Measurements from ENCODE around the gene CD2AP. TPM values are rescaled to one million over a fixed set of nuclear protein-coding genes. Genes with fewer than 3 reads are reported as not detected.
"Not testable (repeated sequence)": the region's sequence is repeated elsewhere in the genome, so short reads cannot be mapped to it uniquely, and the experiment has no call there.

The CD2AP gene
- total and polyA plus RNA-seq, 7 experiments from 2014 or later: 7.6 to 37.0 (median 25.8) TPM

DNA sequence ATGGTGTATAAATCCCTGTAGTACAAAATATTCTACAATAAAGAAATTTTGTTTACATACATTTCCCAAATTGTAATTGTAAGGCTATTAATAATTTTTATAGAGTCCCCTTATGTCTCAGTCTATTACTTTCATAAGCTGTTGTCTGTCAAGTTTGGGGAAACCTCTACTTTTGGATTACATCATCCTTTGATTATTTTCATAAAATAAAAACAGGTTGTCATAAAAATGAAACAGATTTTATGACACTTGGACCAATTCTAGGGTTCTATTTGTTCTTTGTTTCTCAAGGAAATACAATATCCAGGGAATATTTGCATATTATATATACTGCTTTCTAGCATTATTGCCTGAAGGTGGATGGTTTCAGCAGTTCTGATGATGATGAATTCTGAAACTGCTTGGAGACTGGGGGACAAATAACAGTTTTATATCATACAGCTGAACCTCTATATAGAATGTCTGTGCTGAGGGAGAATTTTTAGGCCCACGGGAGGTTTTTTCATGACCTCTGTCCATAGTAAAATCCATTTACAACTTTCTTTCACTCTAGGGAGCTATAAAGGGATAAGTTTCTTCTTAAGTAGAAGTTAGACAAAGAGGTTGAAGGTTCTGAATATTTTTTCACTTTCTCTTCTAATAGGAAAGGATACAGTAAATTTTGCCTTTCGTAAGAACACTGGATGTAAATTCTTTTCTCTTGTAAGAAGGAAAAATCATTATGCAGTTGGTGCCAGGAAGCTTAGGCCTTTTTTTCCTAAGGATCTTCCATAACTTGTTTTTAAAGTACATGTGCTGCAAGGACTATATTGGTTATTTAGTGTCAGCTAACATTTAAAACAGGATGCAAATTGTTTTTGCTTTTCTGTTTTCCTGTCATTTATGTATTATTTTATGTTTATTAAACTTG, 58.0 kb downstream of the CD2AP start:
- ChIA-PET CTCF (interaction anchor here (0.7 kb wide), 1 partner anchor 55 kb away, joined by 4 read pairs; no protein-coding TSS in a partner anchor), POLR2A (no interaction called here)
- DNase-seq (no peak), ATAC-seq (no peak)
- Histone ChIP-seq H3K9me3 (ENCODE audit: control insufficient read depth in 2 of 3, low read length in 3 of 3) (no peaks in the 10 kb centered on the region), H3K27ac (ENCODE audit: low read depth, low read length) (no peak overlapping the region), H3K4me3 (ENCODE audit: low read length) (no peak overlapping the region), H3K36me3 (ENCODE audit: control insufficient read depth in 2 of 3, insufficient read depth in 3 of 3, low read length in 3 of 3) (peaks cover 0 to 11% (median 0%) of the 10 kb centered on the region in 3 experiments), H3K4me1 (ENCODE audit: control insufficient read depth in 2 of 2, insufficient read depth in 2 of 2, low read length in 2 of 2) (no peaks in the 10 kb centered on the region), H3K27me3 (ENCODE audit: control insufficient read depth in 2 of 2, insufficient read depth in 2 of 2, low read length in 2 of 2) (no peaks in the 10 kb centered on the region)
- Mint-ChIP-seq H3K4me3 (no peak overlapping the region), H3K27ac (no peak overlapping the region), H3K36me3 (peaks cover 4 to 48% (median 37%) of the 10 kb centered on the region in 5 donors), H3K27me3 (no peaks in the 10 kb centered on the region), H3K9me3 (no peaks in the 10 kb centered on the region), H3K4me1 (peaks cover 3 to 16% (median 13%) of the 10 kb centered on the region in 7 donors)
- intact Hi-C loops (cut with micrococcal nuclease): loop anchor here in 1 of 2 donors (1.0 to 5.0 kb wide), 2 partner anchors 58 to 121 kb away; partner anchors contain the start of gene CD2AP

DNA sequence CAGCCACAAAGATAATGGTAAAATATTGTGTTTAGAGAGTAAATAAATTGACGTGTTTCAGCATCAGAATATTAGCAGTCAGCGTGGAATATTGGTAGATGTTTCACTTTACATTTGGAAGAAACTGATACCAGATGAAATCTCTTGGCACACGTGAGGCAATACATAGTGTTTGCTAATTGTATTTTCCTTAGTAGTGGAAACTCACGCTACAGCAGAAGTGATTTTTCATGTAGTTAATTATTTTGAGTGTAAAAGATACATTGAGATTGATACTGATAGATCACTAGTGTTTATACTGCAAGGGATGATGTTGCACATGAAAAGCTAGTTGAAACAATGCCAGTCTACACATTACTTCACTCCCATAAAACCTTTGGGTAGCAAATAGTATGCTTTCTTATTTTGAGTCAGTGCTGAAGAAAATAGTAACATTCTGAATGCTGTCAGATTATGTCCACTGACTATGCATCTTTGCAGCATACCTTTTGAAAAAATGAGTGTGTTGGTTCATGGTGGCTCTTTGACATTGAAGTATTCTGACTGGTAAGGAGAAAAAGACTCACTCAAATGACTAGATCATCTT, 59.3 kb downstream of the CD2AP start:
- ATAC-seq (no peak), DNase-seq (no peak)
- Mint-ChIP-seq H3K4me1 (peaks cover 3 to 17% (median 13%) of the 10 kb centered on the region in 7 donors), H3K36me3 (peaks cover 4 to 52% (median 36%) of the 10 kb centered on the region in 5 donors), H3K4me3 (no peak overlapping the region), H3K9me3 (no peaks in the 10 kb centered on the region), H3K27me3 (no peaks in the 10 kb centered on the region), H3K27ac (no peak overlapping the region)
- intact Hi-C loops (cut with micrococcal nuclease): loop anchor here in 1 of 2 donors (5.0 kb wide), 1 partner anchor 60 kb away; the partner anchor contains the start of gene CD2AP
- ChIA-PET POLR2A (no interaction called here), CTCF (no interaction called here)
- Histone ChIP-seq H3K9me3 (ENCODE audit: control insufficient read depth in 2 of 3, low read length in 3 of 3) (no peaks in the 10 kb centered on the region), H3K27me3 (ENCODE audit: control insufficient read depth in 2 of 2, insufficient read depth in 2 of 2, low read length in 2 of 2) (no peaks in the 10 kb centered on the region), H3K36me3 (ENCODE audit: control insufficient read depth in 2 of 3, insufficient read depth in 3 of 3, low read length in 3 of 3) (peaks cover 0 to 11% (median 0%) of the 10 kb centered on the region in 3 experiments), H3K4me1 (ENCODE audit: control insufficient read depth in 2 of 2, insufficient read depth in 2 of 2, low read length in 2 of 2) (no peaks in the 10 kb centered on the region), H3K27ac (ENCODE audit: low read depth, low read length) (no peak overlapping the region), H3K4me3 (ENCODE audit: low read length) (no peak overlapping the region)

DNA sequence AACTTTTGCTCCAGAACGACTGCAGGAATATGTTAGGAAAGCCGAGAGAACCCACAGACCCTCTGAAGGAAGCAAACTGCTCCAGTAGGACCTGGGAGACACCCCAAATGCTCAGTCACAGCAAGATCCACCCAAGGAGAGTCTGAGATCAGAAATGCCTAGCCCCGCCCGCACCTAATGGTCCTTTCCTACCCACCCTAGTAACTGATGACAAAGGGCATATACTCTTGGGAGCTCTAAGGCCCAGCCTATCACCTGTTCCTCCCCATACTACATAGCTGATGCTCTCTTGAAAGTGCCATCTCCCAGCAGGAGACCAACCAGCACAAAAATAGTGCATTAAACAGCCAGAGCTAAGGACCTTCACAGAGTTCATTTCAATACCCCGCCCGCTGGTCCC, 67.6 kb downstream of the CD2AP start:
- Mint-ChIP-seq H3K36me3 (peaks cover 6 to 69% (median 66%) of the 10 kb centered on the region in 5 donors), H3K4me1 (peaks cover 3 to 43% (median 27%) of the 10 kb centered on the region in 7 donors)

DNA sequence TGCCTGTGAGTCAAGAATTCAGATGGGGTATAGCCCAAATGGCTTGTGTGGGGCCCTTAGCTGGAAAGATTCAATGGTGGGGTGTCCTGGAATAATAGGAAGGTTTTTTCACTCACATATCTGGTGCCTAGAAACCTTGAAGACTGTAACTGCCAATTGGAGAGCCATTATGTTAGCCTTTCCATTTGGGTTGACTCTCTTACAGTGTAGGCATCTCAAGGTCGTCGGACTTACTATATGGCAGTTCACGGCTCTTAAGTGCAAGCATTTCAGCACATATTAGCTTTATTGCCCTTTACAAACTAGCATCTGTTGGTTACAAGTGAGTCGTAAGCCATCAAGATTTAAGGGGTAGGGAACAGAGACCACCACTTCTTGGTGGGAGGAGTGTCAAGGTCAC, 74.1 kb downstream of the CD2AP start:
- Histone ChIP-seq H3K4me3 (ENCODE audit: low read length) (no peak overlapping the region), H3K36me3 (ENCODE audit: control insufficient read depth in 2 of 3, insufficient read depth in 3 of 3, low read length in 3 of 3) (peaks cover 0 to 5% (median 0%) of the 10 kb centered on the region in 3 experiments), H3K9me3 (ENCODE audit: control insufficient read depth in 2 of 3, low read length in 3 of 3) (no peaks in the 10 kb centered on the region), H3K4me1 (ENCODE audit: control insufficient read depth in 2 of 2, insufficient read depth in 2 of 2, low read length in 2 of 2) (no peaks in the 10 kb centered on the region), H3K27ac (ENCODE audit: low read depth, low read length) (no peak overlapping the region), H3K27me3 (ENCODE audit: control insufficient read depth in 2 of 2, insufficient read depth in 2 of 2, low read length in 2 of 2) (no peaks in the 10 kb centered on the region)
- Mint-ChIP-seq H3K36me3 (peaks cover 7 to 62% (median 54%) of the 10 kb centered on the region in 5 donors), H3K4me1 (peaks cover 3 to 24% (median 16%) of the 10 kb centered on the region in 7 donors), H3K27ac (peak overlapping the region in 3 of 9 donors; percentile 15 to 65 (median 44)), H3K4me3 (no peak overlapping the region), H3K27me3 (no peaks in the 10 kb centered on the region), H3K9me3 (peaks cover 0 to 24% (median 3%) of the 10 kb centered on the region in 11 donors)
- intact Hi-C loops (cut with micrococcal nuclease): no loop called here
- ATAC-seq (no peak), DNase-seq (no peak)
- CTCF ChIA-PET: no interaction called here
- POLR2A ChIA-PET: no interaction called here

More for the DNA sequence above, 67.6 kb downstream of the CD2AP start:
- no peaks in the 10 kb centered on the region for H3K9me3 ChIP-seq (ENCODE audit: control insufficient read depth in 2 of 3, low read length in 3 of 3)
- ChIA-PET CTCF (no interaction called here), POLR2A (no interaction called here)
- peaks cover 5 to 15% (median 8%) of the 10 kb centered on the region in 3 experiments for H3K36me3 ChIP-seq (ENCODE audit: control insufficient read depth in 2 of 3, insufficient read depth in 3 of 3, low read length in 3 of 3)
- H3K27ac Mint-ChIP-seq: no peak overlapping the region
- H3K27me3 Mint-ChIP-seq: no peaks in the 10 kb centered on the region
- no peaks in the 10 kb centered on the region for H3K27me3 ChIP-seq (ENCODE audit: control insufficient read depth in 2 of 2, insufficient read depth in 2 of 2, low read length in 2 of 2)
- ATAC-seq (no peak), DNase-seq (no peak)
- H3K4me3 ChIP-seq (ENCODE audit: low read length): no peak overlapping the region
- no peaks in the 10 kb centered on the region for H3K4me1 ChIP-seq (ENCODE audit: control insufficient read depth in 2 of 2, insufficient read depth in 2 of 2, low read length in 2 of 2)
- H3K4me3 Mint-ChIP-seq: no peak overlapping the region
- H3K9me3 Mint-ChIP-seq: peaks cover 1 to 21% (median 9%) of the 10 kb centered on the region in 11 donors
- intact Hi-C loops (cut with micrococcal nuclease): no loop called here
- H3K27ac ChIP-seq (ENCODE audit: low read depth, low read length): no peak overlapping the region

DNA sequence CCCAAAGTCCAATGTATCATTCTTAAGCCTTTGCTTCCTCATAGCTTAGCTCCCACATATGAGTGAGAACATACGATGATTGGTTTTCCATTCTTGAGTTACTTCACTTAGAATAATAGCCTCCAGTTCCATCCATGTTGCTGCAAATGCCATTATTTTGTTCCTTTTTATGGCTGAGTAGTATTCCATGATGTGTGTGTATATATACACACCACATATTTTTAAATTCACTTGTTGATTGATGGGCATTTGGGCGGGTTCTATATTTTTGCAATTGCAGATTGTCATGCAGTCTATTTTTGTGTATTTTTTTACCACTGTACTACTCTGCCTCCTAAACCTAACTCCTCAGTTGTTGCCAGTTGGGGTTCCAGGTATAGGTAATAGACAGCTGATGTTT, 74.7 kb downstream of the CD2AP start:
- DNase-seq: no peak
- ChIA-PET CTCF (no interaction called here), POLR2A (no interaction called here)
- no peak overlapping the region for H3K4me3 ChIP-seq (ENCODE audit: low read length)
- H3K4me1 Mint-ChIP-seq: peaks cover 3 to 18% (median 10%) of the 10 kb centered on the region in 7 donors
- H3K27ac Mint-ChIP-seq: peak overlapping the region in 2 of 9 donors; percentile 16 to 34
- H3K27me3 Mint-ChIP-seq: no peaks in the 10 kb centered on the region
- no peak overlapping the region for H3K4me3 Mint-ChIP-seq
- ATAC-seq: no peak
- peaks cover 0 to 5% (median 0%) of the 10 kb centered on the region in 3 experiments for H3K36me3 ChIP-seq (ENCODE audit: control insufficient read depth in 2 of 3, insufficient read depth in 3 of 3, low read length in 3 of 3)
- H3K27ac ChIP-seq (ENCODE audit: low read depth, low read length): no peak overlapping the region
- H3K9me3 Mint-ChIP-seq: peaks cover 0 to 24% (median 6%) of the 10 kb centered on the region in 11 donors
- H3K36me3 Mint-ChIP-seq: peaks cover 10 to 62% (median 56%) of the 10 kb centered on the region in 5 donors
- no peaks in the 10 kb centered on the region for H3K9me3 ChIP-seq (ENCODE audit: control insufficient read depth in 2 of 3, low read length in 3 of 3)
- no peaks in the 10 kb centered on the region for H3K4me1 ChIP-seq (ENCODE audit: control insufficient read depth in 2 of 2, insufficient read depth in 2 of 2, low read length in 2 of 2)
- intact Hi-C loops (cut with micrococcal nuclease): no loop called here
- H3K27me3 ChIP-seq (ENCODE audit: control insufficient read depth in 2 of 2, insufficient read depth in 2 of 2, low read length in 2 of 2): no peaks in the 10 kb centered on the region

DNA sequence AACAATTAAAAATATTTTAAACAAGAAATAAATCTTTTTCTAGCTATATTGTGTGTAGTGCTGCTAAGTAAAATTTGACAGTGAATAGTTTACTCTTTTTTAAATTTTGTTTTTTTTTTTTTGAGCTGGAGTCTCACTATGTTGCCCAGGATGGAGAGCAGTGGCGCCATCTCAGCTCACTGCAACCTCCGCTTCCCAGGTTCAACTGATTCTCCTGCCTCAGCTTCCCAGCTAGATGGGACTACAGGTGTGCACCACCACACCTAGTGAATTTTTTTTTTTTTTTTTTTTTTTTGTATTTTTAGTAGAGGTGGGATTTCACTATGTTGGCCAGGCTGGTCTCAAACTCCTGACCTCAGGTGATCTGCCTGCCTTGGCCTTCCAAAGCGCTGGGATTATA, 75.7 kb downstream of the CD2AP start:
- H3K36me3 ChIP-seq (ENCODE audit: control insufficient read depth in 2 of 3, insufficient read depth in 3 of 3, low read length in 3 of 3); DNase-seq; H3K27me3 Mint-ChIP-seq; H3K4me1 ChIP-seq (ENCODE audit: control insufficient read depth in 2 of 2, insufficient read depth in 2 of 2, low read length in 2 of 2); H3K27ac ChIP-seq (ENCODE audit: low read depth, low read length); CTCF ChIA-PET; intact Hi-C loops (cut with micrococcal nuclease); POLR2A ChIA-PET; H3K4me3 Mint-ChIP-seq; ATAC-seq; H3K4me3 ChIP-seq (ENCODE audit: low read length); H3K27me3 ChIP-seq (ENCODE audit: control insufficient read depth in 2 of 2, insufficient read depth in 2 of 2, low read length in 2 of 2); H3K9me3 ChIP-seq (ENCODE audit: control insufficient read depth in 2 of 3, low read length in 3 of 3): not testable (repeated sequence)
- Mint-ChIP-seq H3K9me3 (peaks cover 0 to 18% (median 6%) of the 10 kb centered on the region in 11 donors), H3K4me1 (peaks cover 0 to 13% (median 4%) of the 10 kb centered on the region in 7 donors), H3K36me3 (peaks cover 17 to 68% (median 54%) of the 10 kb centered on the region in 5 donors), H3K27ac (peak overlapping the region in 3 of 9 donors; percentile 14 to 41 (median 16))

Data from naive thymus-derived CD4-positive, alpha-beta T cell (primary cell).